Kidney (tissue), 14 donors: ENCODE results near the gene AOPEP. TPM values are rescaled to one million over a fixed set of nuclear protein-coding genes. Genes with fewer than 3 reads are reported as not detected.

Experiments
- DNase-seq, 5 donors: peaks; one replicate each; pipeline ENCODE4 v3.0.0-alpha.2; 2013 to 2020
- FAIRE-seq: peaks from 2 replicates; lab custom pipeline; 2012; peaks lifted over from hg19 to GRCh38; lab: Jason Lieb, UNC
- H3K27ac ChIP-seq, 2 donors: one replicate each; pipeline ENCODE4 v1.7.0; 2013; ENCODE audit warnings: low read depth in 2 of 2, low read length in 2 of 2, inconsistent platforms in 1 of 2
- H3K27me3 ChIP-seq: one replicate; pipeline ENCODE4 v1.7.1; 2013; ENCODE audit warnings: low read length, inconsistent platforms; ENCODE audit not compliant: control insufficient read depth, insufficient read depth
- H3K36me3 ChIP-seq, 3 donors: one replicate each; pipeline versions ENCODE4 v1.7.0 to v1.7.1; 2013; ENCODE audit warnings: low read length in 3 of 3, control low read depth in 1 of 3, inconsistent platforms in 1 of 3; ENCODE audit not compliant: insufficient read depth in 3 of 3, control insufficient read depth in 2 of 3
- H3K4me1 ChIP-seq, 3 donors: one replicate each; pipeline versions ENCODE4 v1.7.0 to v1.7.1; 2013; ENCODE audit warnings: low read length in 3 of 3, inconsistent platforms in 1 of 3, low read depth in 1 of 3; ENCODE audit not compliant: control insufficient read depth in 2 of 3, insufficient read depth in 2 of 3
- H3K4me3 ChIP-seq, 3 donors: one replicate each; pipeline versions ENCODE4 v1.7.0 to v1.8.1; 2013; ENCODE audit warnings: low read length in 3 of 3, control low read depth in 1 of 3, inconsistent platforms in 1 of 3
- H3K9ac ChIP-seq, 3 donors: one replicate each; pipeline versions ENCODE4 v1.7.0 to v1.7.1; 2013; ENCODE audit warnings: low read length in 3 of 3, control low read depth in 1 of 3, inconsistent platforms in 1 of 3
- H3K9me3 ChIP-seq, 3 donors: one replicate each; pipeline versions ENCODE4 v1.7.0 to v1.7.1; 2013; ENCODE audit warnings: low read length in 3 of 3, control low read depth in 1 of 3, inconsistent platforms in 1 of 3; ENCODE audit not compliant: control insufficient read depth in 2 of 3, insufficient read depth in 1 of 3
- intact Hi-C: fragments of 100-400 bp; cut with DNase I; formaldehyde crosslinking; loops from one replicate; pipeline ENCODE4 v1.11.1; 2022
- polyA plus RNA-seq: library from polyadenylated mRNA; stranded (reverse); fragments of 350-450 nt; fragmentation: Illumina TruSeq; extraction: RNeasy Lipid Tissue Mini Kit (QIAGEN cat#74804); gene quantifications from one replicate; pipeline ENCODE4 v1.2.3, GENCODE V29; 2014; ENCODE audit warnings: low read depth, low replicate concordance; ENCODE audit not compliant: insufficient read depth
- total RNA-seq: library from RNA; stranded (reverse); fragmentation: NEBNext Ultra II Directional; extraction: Animal tissue kit (Norgen Biotek cat#: 25700); gene quantifications from one replicate; pipeline ENCODE4 v1.2.1, GENCODE V29; 2021
- TF ChIP-seq, protein P1 (sequence below): IDR thresholded peaks from 3 replicates; pipeline ENCODE4 v1.5.1; 2012; ENCODE audit warnings: mild to moderate bottlenecking, moderate library complexity, borderline replicate concordance; ENCODE audit not compliant: insufficient read depth; ENCODE audit errors: extremely low read depth
- donor health status: control.
- donor health status: control.
- donor health status: control.
- donor health status: control.
- donor health status: control.
- donor health status: DM: yes; HTN: yes; CAD: no.
- donor health status: Normal renal cell carcinoma (clear cell type).

AOPEP gene
- total and polyA plus RNA-seq, 2 donors from 2014 or later, result 52.2 to 119 TPM

DNA sequence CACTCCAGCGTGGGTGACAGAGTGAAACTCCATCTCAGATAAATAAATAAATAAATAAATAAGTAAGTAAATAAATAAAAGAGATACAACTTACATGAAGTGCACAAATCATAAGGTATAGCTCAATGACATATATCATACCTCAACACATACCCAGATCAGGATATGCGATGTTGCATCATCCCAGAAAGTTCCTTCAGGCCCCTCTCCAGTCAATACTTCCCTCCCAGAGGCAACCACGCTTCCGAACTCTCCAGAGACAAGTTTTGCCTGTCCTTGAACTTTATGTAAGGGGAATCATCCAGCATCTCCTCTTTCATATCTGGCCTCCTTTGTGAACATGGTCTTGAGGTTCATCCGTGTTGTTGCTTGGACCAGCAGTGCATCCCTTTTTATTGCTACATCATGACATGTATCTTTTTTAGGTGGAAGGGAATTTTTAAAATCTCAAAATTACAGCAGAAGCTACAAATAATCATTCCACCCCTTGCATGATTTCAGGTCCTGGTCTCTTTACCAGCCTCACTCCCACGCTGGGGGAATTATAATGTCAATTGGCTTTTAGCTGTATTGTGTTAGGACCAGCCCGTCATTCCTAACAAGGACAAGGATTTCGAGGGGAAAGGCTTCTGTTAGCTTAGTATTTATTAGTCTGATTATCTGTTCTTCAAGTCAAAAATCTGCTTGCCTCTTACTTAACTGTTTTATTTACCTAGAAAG, 32.9 kb upstream of the AOPEP start:
- peaks cover 0 to 25% (median 18%) of the 10 kb centered on the region in 3 donors for H3K4me1 ChIP-seq
- TF ChIP-seq, protein P1, sequence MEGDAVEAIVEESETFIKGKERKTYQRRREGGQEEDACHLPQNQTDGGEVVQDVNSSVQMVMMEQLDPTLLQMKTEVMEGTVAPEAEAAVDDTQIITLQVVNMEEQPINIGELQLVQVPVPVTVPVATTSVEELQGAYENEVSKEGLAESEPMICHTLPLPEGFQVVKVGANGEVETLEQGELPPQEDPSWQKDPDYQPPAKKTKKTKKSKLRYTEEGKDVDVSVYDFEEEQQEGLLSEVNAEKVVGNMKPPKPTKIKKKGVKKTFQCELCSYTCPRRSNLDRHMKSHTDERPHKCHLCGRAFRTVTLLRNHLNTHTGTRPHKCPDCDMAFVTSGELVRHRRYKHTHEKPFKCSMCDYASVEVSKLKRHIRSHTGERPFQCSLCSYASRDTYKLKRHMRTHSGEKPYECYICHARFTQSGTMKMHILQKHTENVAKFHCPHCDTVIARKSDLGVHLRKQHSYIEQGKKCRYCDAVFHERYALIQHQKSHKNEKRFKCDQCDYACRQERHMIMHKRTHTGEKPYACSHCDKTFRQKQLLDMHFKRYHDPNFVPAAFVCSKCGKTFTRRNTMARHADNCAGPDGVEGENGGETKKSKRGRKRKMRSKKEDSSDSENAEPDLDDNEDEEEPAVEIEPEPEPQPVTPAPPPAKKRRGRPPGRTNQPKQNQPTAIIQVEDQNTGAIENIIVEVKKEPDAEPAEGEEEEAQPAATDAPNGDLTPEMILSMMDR, result no peak
- no peak for DNase-seq
- H3K4me3 ChIP-seq, result no peak overlapping the region
- peak overlapping the region in 1 of 3 donors; percentile 9 for H3K9ac ChIP-seq
- no peaks in the 10 kb centered on the region for H3K27me3 ChIP-seq
- H3K27ac ChIP-seq, result peak overlapping the region; percentile 58 to 73
- intact Hi-C loops, result no loop called here
- H3K36me3 ChIP-seq, result no peaks in the 10 kb centered on the region
- no peaks in the 10 kb centered on the region for H3K9me3 ChIP-seq
- no peak for FAIRE-seq

DNA sequence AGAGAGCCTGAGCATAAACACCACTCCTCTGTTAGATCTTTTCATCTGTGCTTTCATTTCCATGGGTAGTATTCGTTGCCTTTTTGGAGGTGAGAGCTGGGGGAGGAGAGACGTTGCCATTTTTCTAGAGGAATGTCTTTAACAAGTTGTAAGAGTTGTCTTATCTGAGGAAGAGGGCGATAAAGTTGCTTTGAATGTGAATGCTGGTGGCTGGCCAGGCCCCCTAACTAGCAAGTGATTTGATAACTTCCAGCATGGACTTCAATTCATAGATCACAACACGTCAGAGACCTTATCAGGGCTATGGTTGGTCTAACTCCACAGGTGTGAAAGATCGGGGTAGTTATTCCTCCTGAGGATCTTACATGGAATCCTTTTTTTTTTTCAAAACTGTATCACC, 30.0 kb upstream of the AOPEP start:
- Histone ChIP-seq H3K27ac (no peak overlapping the region), H3K9me3 (no peaks in the 10 kb centered on the region), H3K4me3 (no peak overlapping the region), H3K36me3 (no peaks in the 10 kb centered on the region), H3K27me3 (no peaks in the 10 kb centered on the region), H3K4me1 (peaks cover 0 to 25% (median 20%) of the 10 kb centered on the region in 3 donors), H3K9ac (no peak overlapping the region)
- FAIRE-seq, result no peak
- TF ChIP-seq, protein P1, result no peak
- no peak for DNase-seq
- intact Hi-C loops, result no loop called here

DNA sequence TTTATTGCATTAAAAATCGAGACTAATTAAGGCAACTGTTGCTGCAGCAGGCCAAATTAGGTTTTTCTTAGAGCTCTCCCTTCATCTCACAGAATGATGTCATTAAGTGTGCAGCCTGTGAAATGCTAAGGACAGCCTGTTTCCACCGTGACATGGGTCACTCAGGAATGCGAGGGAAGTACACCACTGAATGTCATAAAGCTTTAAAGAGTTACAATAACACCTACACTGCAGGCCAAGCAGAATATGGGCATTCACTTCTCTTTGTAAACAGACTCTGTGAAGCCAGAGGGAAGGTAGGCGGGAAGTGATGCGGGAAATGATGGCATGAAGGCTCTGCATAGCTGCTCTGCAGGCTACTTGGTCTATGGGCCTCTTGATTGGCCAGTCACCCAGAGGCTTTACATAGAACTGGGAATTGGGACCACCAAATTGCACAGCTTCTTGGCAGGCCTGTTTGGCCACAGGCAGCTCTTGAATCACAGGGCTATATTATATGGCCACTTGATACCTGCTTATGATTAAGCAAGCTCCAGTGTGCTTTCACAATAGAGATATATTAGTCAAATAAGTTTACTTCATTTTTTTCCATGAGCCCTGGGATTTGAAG, 28.4 kb upstream of the AOPEP start:
- H3K27me3 ChIP-seq, result no peaks in the 10 kb centered on the region
- peak overlapping the region in 2 of 3 donors; percentile 7 to 19 for H3K4me3 ChIP-seq
- intact Hi-C loops, result no loop called here
- H3K27ac ChIP-seq, result peak overlapping the region; percentile 64 to 82
- no peaks in the 10 kb centered on the region for H3K36me3 ChIP-seq
- no peaks in the 10 kb centered on the region for H3K9me3 ChIP-seq
- DNase-seq (peak in 4 of 5 donors; percentile 52 to 86 (median 70)), FAIRE-seq (no peak)
- H3K9ac ChIP-seq, result no peak overlapping the region
- TF ChIP-seq, protein P1, result no peak
- H3K4me1 ChIP-seq, result peaks cover 0 to 15% (median 13%) of the 10 kb centered on the region in 3 donors
